Measurements from ENCODE around the gene RAB36. TPM values are rescaled to one million over a fixed set of nuclear protein-coding genes. Genes with fewer than 3 reads are reported as not detected.

Gene RAB36
- total and polyA plus RNA-seq, 2 donors (not counting 1 experiment from before 2014, with no cell fraction given): 1.1 to 3.3 TPM

- H3K27me3 Mint-ChIP-seq: peaks cover 5% of the 10 kb centered on the region
- intact Hi-C loops (cut with micrococcal nuclease): no loop called here
- DNase-seq: no peak
- H2AFZ ChIP-seq (ENCODE audit: insufficient read depth, low read depth, low read length, poor library complexity, severe bottlenecking): no peak overlapping the region
- no peak overlapping the region for H3K27ac Mint-ChIP-seq
- H3K9ac ChIP-seq (ENCODE audit: low read length): no peak overlapping the region
- no peaks in the 10 kb centered on the region for H3K9me3 Mint-ChIP-seq (ENCODE audit: insufficient read depth)
- no peaks in the 10 kb centered on the region for H3K27me3 ChIP-seq (replicated peaks in 1 of 4; ENCODE audit: control extremely low read depth in 1 of 4, control insufficient read depth in 3 of 4, insufficient read depth in 4 of 4, low read length in 3 of 4)
- no peak overlapping the region for H3K27ac ChIP-seq (ENCODE audit: low read length in 2 of 2)
- H3K9me3 ChIP-seq (ENCODE audit: control extremely low read depth in 1 of 3, control insufficient read depth in 2 of 3, insufficient read depth in 1 of 3, low read length in 2 of 3): no peaks in the 10 kb centered on the region
- WGBS (ENCODE audit: insufficient coverage): 74% methylated on average over 13 of the region's 13 CpGs
- CTCF ChIA-PET: interaction anchor here (1.1 to 1.9 kb wide), 2 partner anchors 35 to 69 kb away, joined by 5 read pairs; no protein-coding TSS in a partner anchor
- ATAC-seq (ENCODE audit: low read depth): no peak
- H3K79me2 ChIP-seq (ENCODE audit: control insufficient read depth, insufficient read depth, low read length): peaks cover 89% of the 10 kb centered on the region
- no peak overlapping the region for H3K4me2 ChIP-seq (replicated peaks; ENCODE audit: low read depth, low read length, poor library complexity, severe bottlenecking)
- TF ChIP-seq CTCF (IDR thresholded peaks at IDR 0.05) (no peak), EZH2 (IDR thresholded peaks at IDR 0.05; ENCODE audit: borderline replicate concordance, insufficient read depth, low read depth, low read length, poor library complexity, severe bottlenecking) (no peak)
- POLR2A ChIA-PET: no interaction called here
- peaks cover 70% of the 10 kb centered on the region for H3K4me1 Mint-ChIP-seq
- H3K4me3 Mint-ChIP-seq: no peak overlapping the region
- H3K4me1 ChIP-seq (ENCODE audit: control insufficient read depth in 2 of 2, insufficient read depth in 2 of 2, low read length in 2 of 2): peaks cover 54 to 55% of the 10 kb centered on the region in 2 donors
- no peaks in the 10 kb centered on the region for H3K36me3 ChIP-seq (replicated peaks in 1 of 2; ENCODE audit: control extremely low read depth in 1 of 2, control insufficient read depth in 1 of 2, extremely low read depth in 1 of 2, insufficient read depth in 2 of 2, low read length in 1 of 2)
- H3K4me3 ChIP-seq (ENCODE audit: control extremely low read depth in 1 of 5, extremely low read depth in 1 of 5, insufficient read depth in 1 of 5, low read depth in 2 of 5, low read length in 4 of 5): no peak overlapping the region
- H4K20me1 ChIP-seq (ENCODE audit: control insufficient read depth, insufficient read depth, low read length, poor library complexity, severe bottlenecking): peaks cover 54% of the 10 kb centered on the region
Observed at GRCh38 chr22:23213022-23213555, 67.8 kb downstream of the RAB36 start.

- peaks cover 57% of the 10 kb centered on the region for H4K20me1 ChIP-seq (ENCODE audit: control insufficient read depth, insufficient read depth, low read length, poor library complexity, severe bottlenecking)
Observed at GRCh38 chr22:23213581-23214334, 68.5 kb downstream of the RAB36 start.

More at GRCh38 chr22:23213581-23214334, 68.5 kb downstream of the RAB36 start:
- Histone ChIP-seq H3K4me2 (replicated peaks; ENCODE audit: low read depth, low read length, poor library complexity, severe bottlenecking) (no peak overlapping the region), H3K9ac (ENCODE audit: low read length) (no peak overlapping the region), H3K4me3 (ENCODE audit: control extremely low read depth in 1 of 5, extremely low read depth in 1 of 5, insufficient read depth in 1 of 5, low read depth in 2 of 5, low read length in 4 of 5) (no peak overlapping the region), H3K9me3 (ENCODE audit: control extremely low read depth in 1 of 3, control insufficient read depth in 2 of 3, insufficient read depth in 1 of 3, low read length in 2 of 3) (no peaks in the 10 kb centered on the region), H3K27me3 (replicated peaks in 1 of 4; ENCODE audit: control extremely low read depth in 1 of 4, control insufficient read depth in 3 of 4, insufficient read depth in 4 of 4, low read length in 3 of 4) (no peaks in the 10 kb centered on the region), H3K27ac (ENCODE audit: low read length in 2 of 2) (no peak overlapping the region), H2AFZ (ENCODE audit: insufficient read depth, low read depth, low read length, poor library complexity, severe bottlenecking) (no peak overlapping the region), H3K4me1 (ENCODE audit: control insufficient read depth in 2 of 2, insufficient read depth in 2 of 2, low read length in 2 of 2) (peaks cover 54 to 55% of the 10 kb centered on the region in 2 donors), H3K36me3 (replicated peaks in 1 of 2; ENCODE audit: control extremely low read depth in 1 of 2, control insufficient read depth in 1 of 2, extremely low read depth in 1 of 2, insufficient read depth in 2 of 2, low read length in 1 of 2) (no peaks in the 10 kb centered on the region), H3K79me2 (ENCODE audit: control insufficient read depth, insufficient read depth, low read length) (peaks cover 93% of the 10 kb centered on the region)
- no peaks in the 10 kb centered on the region for H3K9me3 Mint-ChIP-seq (ENCODE audit: insufficient read depth)
- 80% methylated on average over 9 of the region's 11 CpGs for WGBS (ENCODE audit: insufficient coverage)
- H3K4me1 Mint-ChIP-seq: peaks cover 73% of the 10 kb centered on the region
- intact Hi-C loops (cut with micrococcal nuclease): no loop called here
- H3K27ac Mint-ChIP-seq: no peak overlapping the region
- no peak for DNase-seq
- ChIA-PET CTCF (interaction anchor here (1.9 kb wide), 1 partner anchor 68 kb away, joined by 5 read pairs; no protein-coding TSS in a partner anchor), POLR2A (no interaction called here)
- no peak for ATAC-seq (ENCODE audit: low read depth)
- H3K27me3 Mint-ChIP-seq: peaks cover 5% of the 10 kb centered on the region
- H3K4me3 Mint-ChIP-seq: no peak overlapping the region
- TF ChIP-seq EZH2 (IDR thresholded peaks at IDR 0.05; ENCODE audit: borderline replicate concordance, insufficient read depth, low read depth, low read length, poor library complexity, severe bottlenecking): no peak
- no peak for TF ChIP-seq CTCF (IDR thresholded peaks at IDR 0.05)

All from B cell (primary cell).